GM21723 (cell line): ENCODE data around the gene NCKAP5L.

ENCODE experiments used
- ATAC-seq: cut with Tn5 transposase; IDR thresholded peaks from one replicate; pipeline ENCODE4 v1.9.1; 2021; ENCODE audit warnings: mild to moderate bottlenecking, moderate library complexity; ENCODE audit not compliant: unreplicated experiment

The NCKAP5L gene

GRCh38 chr12:49825971-49826421 is 2.2 kb downstream of the NCKAP5L start:
- ATAC-seq = no peak

- no peak for ATAC-seq
Measured at GRCh38 chr12:49825360-49825970, 2.7 kb downstream of the NCKAP5L start.

- ATAC-seq = no peak
Measured at GRCh38 chr12:49824895-49825294, 3.3 kb downstream of the NCKAP5L start.

GRCh38 chr12:49824416-49824815 is 3.8 kb downstream of the NCKAP5L start:
- no peak for ATAC-seq

GRCh38 chr12:49823951-49824350 is 4.3 kb downstream of the NCKAP5L start:
- no peak for ATAC-seq

GRCh38 chr12:49823350-49823749 is 4.9 kb downstream of the NCKAP5L start:
- ATAC-seq = no peak

- no peak for ATAC-seq
Measured at GRCh38 chr12:49821373-49822287, 6.6 kb downstream of the NCKAP5L start.

- ATAC-seq = no peak
Measured at GRCh38 chr12:49819786-49820185, 8.4 kb downstream of the NCKAP5L start.

GRCh38 chr12:49818241-49818895 is 9.8 kb downstream of the NCKAP5L start:
- ATAC-seq = no peak

- no peak for ATAC-seq
Measured at GRCh38 chr12:49813131-49813530, 15.1 kb downstream of the NCKAP5L start.

GRCh38 chr12:49811961-49812401 is 16.2 kb downstream of the NCKAP5L start:
- peak; percentile 55 for ATAC-seq

- ATAC-seq = no peak
Measured at GRCh38 chr12:49811136-49811535, 17.1 kb downstream of the NCKAP5L start.

- no peak for ATAC-seq
Measured at GRCh38 chr12:49809906-49810389, 18.3 kb downstream of the NCKAP5L start.

GRCh38 chr12:49809381-49809905 is 18.8 kb downstream of the NCKAP5L start:
- ATAC-seq = no peak

GRCh38 chr12:49808686-49809380 is 19.4 kb downstream of the NCKAP5L start:
- ATAC-seq = no peak

- ATAC-seq = no peak
Measured at GRCh38 chr12:49807991-49808580, 20.1 kb downstream of the NCKAP5L start.

GRCh38 chr12:49806877-49807276 is 21.3 kb downstream of the NCKAP5L start:
- ATAC-seq = no peak

- ATAC-seq = no peak
Measured at GRCh38 chr12:49806321-49806813, 21.8 kb downstream of the NCKAP5L start.

- ATAC-seq = no peak
Measured at GRCh38 chr12:49805409-49805808, 22.8 kb downstream of the NCKAP5L start.

- ATAC-seq = no peak
Measured at GRCh38 chr12:49804821-49805220, 23.4 kb downstream of the NCKAP5L start.
